Hematopoietic multipotent progenitor cell treated with erythropoietin and hydrocortisone succinate and interleukin-3 and kit ligand, for 4 days (in vitro differentiated cells): ENCODE data around the gene KCNMA1.

Experiments used
- DNase-seq: peaks from one replicate; pipeline ENCODE4 v3.0.0-alpha.2; 2015

The KCNMA1 gene

DNA sequence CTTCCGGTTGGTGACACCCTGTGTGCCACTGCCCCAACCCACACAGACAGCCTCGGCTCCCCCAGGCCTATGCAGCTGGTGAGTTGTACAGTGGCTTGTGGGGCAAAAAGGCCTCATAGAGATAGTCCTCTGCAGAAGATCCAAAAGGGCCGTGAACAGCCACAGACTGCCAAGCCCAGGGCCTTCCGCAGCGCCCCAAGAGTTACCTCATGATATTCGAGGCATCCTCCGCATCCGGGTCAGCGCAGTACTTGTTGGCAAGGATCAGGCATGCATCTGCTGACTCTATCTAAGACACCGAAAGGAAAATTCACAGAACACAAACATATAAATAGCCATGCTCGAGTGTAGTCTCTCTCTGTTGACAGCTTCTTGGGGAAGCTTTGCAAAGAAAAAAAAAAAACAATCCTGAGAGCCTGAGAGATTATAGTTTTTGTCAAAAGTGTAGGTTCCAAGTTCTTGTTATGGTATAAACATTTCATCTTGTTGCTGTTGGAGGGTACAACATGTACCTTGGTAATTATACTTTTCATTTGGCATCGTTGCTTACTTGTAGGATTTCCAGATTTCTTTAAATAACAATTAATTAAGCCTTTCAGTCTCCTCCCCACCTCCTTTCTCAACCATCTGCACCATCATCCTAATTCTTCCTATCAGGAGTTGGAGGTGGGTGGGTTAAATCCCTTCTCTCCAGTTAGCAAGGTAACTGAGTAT lies 553.0 kb downstream of the KCNMA1 start:
- DNase-seq = no peak

DNA sequence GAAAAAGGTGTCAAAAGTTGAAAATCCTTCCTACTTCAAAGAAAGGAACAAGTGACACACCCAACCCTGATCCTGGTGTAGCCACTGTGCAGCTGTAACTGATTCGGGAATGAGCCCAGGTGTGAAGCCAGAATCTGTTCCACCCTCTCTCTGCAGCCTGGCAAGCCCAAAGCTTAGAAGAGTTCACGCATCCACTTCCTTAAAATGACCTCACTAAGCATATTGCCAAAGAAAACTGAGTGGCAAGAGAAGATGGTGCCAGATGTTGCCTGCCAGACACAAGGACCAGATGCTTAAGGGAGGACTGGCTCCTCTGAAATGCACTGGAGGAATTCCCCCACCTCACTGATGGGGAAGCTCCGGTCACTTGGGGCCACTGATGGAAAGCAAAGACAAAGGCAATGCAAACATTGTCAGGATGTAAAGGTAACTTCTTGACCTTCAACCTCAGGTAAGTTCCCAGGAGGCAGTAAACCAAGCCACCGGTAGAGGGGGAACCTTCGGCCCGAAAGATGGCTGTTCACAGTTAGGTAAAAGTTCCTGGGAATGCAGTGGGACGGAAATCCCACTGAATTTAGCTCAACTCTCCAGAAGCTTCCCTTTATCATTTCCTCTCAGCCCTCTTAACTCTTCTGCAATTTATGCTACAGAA lies 554.9 kb downstream of the KCNMA1 start:
- DNase-seq = peak; percentile 24

DNA sequence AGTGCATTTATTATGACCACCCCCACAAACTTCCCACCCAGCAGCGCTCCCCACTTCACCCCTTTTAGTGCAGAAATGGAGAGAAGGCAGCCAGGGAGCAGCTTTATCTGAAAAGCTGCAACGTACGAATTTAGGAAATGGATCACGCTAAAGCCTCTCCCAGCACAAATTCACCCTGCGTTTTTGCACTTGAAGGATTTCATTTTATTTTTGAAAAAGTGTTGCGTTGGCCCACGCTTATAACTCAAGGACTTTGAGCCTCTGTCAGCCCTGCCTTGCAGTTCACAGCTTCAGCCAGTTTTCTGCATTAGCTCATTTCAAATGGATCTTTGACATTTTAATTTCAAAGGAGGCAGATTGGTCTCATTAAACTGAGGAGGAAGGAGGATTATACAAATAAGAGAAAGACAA lies 556.1 kb downstream of the KCNMA1 start:
- DNase-seq = no peak

DNA sequence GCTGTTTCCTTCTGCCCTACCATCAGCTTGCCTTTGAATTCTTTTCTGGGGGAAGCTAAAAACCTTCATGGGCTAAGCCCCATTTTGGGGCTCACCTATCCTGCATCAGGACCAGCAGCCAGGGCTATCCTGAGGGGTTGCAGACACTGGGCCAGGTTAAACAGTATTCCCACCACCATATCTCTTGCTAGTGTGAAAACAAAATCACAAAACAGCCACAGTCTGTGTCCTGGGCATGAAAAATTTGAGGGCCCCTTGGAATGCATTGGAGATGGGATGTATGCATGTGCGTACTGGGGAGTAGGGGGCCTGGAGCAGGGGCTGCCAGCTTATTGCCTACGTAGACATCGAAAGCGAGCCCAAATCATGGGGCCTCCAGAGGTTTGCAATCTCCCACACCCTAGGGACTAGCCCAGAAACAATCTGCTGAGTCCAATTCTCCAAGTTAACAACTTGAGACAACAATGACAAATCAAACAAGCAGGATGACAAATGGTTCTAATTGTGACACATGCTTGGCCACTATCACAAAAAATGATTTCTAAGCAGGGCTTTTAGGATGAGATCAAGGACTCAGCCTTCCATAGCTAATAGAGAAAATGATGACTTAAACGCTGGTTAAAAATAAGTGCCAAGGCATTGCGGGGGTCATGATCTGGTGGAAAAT lies 557.1 kb downstream of the KCNMA1 start:
- no peak for DNase-seq

DNA sequence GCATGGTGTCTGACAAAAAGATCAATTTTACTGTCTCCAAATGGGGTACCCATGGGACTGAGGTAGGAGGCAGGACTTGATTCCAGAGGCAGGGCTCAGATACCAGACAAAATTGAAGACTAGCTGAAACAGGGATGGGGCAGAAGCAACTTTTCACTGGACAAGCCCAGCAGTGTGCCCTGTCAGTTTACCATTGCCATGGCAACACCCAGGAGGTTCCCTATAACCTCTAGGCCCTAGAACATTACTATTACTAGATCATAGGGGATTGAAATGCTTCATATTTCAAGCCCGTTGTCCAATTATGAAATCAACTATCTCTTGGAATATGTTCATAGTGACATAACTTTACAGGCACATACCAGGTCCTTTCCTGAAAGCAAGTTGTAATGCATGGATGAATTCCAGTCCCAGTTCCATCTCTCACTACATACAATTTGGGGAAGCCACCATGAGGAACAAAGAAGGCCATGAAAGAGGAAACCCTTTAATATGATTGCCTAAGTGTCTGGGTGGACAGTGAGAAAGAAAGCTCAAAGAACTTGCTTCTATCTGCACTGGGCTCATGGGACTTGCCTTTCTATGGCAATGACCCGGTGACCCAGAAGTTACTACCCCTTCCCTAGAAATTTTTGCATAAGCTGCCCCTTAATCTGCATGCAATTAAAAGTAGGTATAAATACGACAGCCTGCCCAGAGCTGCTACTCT lies 557.9 kb downstream of the KCNMA1 start:
- DNase-seq = no peak

DNA sequence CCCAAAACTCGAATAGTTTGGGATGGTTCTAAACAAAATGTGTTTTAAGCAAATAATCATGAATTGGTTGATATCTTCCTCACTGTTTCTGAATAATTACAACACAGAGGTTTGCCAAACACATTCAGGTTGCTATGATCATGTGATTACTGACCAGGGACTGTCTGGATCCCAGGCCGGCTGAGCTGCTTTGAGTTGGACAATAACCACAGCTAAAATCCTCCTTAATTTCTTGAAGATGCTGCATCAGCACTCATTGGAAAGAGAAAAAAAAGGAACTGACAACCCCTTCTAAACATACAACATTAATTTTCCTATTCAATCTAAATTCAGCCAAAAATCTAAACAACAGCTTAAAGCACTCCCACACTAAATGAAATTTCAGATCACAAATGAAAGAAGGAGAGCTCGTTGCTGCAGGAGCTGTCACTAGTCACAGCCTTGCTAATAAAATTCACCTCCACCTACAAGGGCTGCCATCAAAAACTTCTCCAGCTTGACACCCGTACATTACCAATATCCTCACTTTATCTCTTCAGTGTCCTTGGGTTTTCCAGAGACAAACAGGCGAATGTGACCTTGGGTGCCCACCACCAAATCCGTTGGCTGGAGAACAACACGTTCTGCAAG lies 560.2 kb downstream of the KCNMA1 start:
- DNase-seq = no peak

DNA sequence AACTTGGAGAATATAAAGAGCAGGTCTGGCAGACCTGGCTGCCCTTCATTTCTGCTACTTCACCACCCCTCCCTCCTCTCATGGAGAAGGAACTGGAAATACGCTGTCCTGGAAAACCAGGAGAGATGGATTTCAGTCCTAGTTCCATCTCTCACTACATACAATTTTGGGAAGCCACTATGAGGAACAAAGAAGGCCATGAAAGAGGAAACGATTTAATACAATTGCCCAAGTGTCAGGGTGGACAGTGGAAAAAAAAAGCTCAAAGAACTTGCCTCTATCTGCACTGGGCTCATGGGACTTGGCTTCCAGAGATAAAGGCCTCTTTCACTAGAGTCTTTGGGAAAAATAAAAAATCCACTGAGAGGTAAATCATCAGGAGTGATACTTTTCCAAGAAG lies 561.7 kb downstream of the KCNMA1 start:
- DNase-seq = no peak

DNA sequence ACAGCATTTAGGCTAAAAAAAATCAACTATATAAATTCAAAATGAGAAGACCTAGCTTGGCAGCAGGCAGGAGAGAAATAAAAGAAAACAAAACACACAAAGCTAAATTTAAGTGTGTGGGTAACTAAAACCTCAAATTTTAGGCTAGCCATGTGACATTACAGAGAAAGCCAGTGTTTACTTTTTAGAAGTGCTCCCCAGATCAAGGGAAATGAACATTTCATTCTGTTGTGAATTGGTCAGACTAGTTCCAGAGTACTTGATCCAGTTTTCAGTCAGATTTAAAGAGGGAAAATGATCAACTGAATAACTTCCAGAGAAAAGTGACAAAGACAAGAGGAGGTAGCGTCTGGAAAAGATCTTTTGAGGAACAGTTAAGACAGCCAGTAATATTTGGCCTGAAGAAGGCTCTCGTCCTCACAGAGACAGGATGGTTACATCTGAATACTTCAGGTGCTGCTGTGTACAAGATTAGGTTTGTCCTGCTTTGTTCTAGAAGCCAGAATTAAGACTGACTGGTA lies 563.4 kb downstream of the KCNMA1 start:
- no peak for DNase-seq

DNA sequence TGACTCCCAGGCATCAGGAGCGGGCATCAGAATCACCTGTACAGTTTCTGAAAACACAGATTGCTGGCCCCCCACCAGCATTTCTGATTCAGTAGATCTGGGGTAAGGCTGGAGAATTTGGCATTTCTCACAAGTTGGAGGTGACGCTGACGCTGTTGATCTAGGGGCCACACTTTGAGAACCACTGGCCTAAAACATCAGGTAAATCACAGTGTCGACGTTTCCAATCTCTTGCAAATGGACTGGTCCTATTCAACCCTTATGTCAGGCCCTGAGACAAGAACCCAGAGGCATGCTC lies 564.0 kb downstream of the KCNMA1 start:
- DNase-seq = no peak

DNA sequence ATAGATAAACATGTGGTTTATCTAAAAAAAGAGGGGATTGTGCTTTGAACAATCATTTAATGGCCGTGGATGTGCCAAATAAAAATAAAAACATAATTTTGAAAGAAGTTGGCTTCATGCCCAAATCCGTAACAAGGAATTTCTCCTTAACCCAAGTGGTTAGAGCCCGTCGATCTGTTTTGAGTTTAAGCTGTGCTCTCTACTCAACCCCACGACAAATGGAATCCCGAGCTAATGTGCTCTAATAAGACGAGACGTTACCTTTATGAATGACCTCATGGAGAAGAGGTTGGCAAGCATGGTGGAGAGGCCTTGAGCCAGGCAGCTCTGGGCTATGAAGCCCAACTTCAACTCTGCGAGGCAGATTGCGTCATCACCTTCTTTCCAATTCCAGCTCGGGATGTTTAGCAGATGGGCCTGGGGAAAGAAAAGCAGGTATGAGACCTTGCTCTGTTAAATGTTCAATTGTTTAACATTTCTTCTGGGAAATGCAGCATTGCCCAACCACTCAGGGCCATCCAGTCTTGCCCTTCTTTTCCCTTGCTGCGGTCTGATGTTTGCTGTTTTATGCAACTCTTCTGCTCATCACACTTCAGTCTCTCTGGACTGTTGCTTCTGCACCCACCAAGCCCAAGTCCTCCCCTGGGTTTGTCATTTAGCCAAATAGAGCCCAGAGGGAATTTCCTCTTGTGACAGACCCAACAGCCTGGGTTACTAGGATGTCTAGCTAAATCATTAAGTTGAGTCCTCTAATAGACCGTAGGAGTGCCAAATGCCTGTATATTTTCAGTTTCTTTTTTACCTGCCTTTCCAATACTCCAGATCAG lies 564.6 kb downstream of the KCNMA1 start:
- no peak for DNase-seq

DNA sequence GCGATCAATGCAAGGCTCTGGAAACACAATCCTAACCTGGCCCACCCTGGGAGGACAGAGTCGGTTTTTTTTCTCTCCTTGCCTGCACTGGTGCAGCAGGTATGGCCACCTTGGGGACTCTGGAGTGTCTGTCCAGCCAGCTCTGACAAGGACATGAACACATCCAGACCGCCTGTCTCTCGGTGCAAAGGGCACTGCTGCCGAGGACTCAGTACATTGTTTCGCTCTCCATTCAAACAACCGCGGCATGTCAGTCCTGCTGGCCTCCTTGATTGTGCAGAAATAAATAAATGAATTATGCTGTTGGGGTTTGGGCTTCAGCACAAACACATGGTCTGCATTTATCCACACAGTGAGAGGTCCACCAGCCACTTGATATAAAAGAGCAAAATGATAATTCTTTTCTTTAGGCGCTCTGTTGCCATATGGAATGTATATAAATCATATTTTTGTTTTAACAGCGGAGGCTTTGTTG lies 565.2 kb downstream of the KCNMA1 start:
- no peak for DNase-seq

DNA sequence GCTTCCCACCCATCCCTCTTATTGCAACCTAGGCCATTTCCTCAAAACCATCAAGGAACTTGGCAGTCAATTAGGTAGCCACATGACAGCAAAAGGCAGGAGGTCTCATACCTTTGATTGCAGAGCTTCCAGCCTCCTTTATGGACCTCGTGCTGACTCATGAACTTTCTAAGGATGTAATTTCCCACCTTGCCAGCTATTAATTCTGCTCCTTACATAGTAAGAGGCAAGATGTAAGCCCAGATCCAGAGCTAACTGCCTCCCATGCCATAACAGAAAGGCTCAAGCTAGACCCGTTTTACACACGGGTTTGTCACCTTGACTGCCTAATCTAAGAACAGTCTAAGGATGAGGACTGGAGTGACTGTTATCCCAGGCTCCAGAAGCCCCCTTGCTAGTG lies 565.7 kb downstream of the KCNMA1 start:
- no peak for DNase-seq

DNA sequence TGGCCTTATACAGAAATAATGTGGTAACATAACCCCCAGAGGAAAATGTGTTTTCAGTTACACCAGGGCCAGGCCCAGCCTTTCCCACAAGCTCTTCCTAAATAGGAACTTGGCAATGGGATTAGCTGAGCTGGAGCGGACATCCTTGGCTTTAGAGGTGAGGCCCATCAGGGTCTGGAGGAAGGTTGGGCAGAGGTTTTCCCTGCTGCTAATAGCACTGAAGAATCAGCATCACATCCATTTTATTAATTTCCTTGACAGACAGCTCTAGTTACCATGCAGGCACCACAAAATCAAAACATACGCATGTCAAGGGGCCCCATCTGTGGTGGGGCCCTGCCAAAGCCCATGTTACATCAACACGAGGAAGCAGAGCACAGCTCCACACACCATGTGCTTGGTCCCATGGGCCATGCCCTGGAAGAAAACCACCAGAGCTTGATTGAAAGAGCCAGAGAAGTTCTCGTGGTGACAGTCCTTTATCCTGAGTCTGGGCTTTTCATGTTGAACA lies 566.6 kb downstream of the KCNMA1 start:
- DNase-seq = no peak

DNA sequence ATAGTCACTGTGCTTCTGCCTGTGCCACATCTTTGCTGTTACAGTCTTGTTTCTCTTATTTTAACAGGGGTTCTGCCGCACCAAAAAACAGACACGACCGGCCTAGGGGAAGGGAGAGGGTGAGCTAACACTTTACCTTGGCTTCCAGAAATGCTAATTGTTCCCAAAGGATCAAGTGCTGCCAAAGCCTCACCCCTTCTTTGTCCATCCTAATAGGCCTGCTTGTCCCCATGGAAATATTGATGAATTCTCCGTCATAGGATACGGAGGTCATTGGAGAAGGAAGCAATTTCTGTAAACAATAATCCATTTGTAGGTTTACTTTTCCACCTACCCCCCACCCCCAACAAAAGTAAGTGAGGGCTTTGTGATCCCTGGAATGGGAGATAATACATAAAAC lies 567.3 kb downstream of the KCNMA1 start:
- no peak for DNase-seq

DNA sequence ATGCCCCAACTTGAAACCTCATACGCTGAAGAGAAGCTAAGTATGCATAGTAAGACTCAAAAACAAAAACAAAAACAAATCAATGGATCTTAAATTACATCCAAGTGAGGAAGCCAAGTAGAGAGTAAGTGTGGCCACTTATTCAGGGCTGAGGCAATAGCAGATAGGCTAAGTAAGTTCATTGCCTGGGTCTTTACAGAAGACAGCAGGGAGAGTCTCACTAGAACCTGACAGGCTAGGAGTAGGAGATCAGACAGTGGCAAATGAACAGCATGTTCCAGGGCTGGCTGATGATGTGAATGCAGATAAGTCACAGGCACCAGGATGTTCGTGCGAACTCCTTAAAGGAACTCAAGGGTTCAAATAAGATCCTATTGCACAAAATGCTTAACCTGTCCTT lies 568.6 kb downstream of the KCNMA1 start:
- DNase-seq = no peak

DNA sequence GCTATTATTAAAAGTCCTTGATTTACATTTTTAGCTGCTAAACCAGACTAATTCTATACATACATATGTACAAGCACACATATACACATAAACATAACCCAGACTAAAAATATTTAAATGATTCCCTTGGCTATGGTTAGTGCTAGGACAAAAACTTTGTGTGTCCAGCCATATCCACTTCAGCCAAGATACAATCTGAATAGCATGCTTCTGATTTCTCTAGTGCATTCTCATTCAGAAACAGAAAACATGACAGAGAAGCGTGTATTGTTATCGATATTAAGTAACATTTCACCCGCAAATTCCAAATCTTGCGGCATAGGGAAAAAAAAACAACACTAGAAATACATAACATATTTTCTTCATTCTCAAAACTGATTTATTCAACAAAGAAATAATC lies 569.3 kb downstream of the KCNMA1 start:
- DNase-seq = no peak

DNA sequence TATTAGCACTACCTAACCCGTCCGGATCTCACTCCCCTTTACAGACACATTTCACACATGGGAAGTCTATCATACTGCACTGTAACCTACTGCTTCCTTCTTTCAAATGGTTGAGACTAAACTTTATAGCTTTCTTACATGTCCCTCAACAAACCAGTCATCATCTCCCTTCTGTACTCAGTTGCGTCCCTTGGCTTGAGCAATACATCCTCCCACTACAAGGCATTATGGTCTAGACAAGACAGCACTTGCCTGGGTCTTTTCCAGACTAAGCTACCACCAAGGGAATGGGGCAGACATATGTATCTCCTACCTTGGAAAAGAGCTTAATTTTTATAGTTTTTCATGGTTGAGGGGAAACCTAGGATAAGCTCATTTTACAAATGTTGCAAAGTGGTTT lies 575.2 kb downstream of the KCNMA1 start:
- DNase-seq = no peak

DNA sequence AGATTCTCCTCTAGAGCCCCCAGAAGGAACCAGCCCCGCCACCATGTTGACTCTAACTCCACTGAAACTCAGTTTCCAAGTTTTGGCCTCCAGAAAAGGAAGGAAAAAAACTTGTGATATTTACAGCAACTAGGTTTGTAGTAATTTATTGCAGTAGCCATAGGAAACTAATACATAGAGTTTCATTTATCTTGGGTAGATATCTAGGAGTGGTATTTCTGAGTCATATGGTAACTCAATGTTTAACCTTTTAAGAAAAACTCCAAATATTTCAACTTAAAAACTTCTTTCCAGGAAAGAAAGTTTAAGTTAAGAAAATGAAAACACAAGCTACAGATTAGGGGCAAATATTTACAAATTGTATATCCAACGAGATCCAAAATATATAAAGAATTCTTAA lies 576.7 kb downstream of the KCNMA1 start:
- DNase-seq = no peak

DNA sequence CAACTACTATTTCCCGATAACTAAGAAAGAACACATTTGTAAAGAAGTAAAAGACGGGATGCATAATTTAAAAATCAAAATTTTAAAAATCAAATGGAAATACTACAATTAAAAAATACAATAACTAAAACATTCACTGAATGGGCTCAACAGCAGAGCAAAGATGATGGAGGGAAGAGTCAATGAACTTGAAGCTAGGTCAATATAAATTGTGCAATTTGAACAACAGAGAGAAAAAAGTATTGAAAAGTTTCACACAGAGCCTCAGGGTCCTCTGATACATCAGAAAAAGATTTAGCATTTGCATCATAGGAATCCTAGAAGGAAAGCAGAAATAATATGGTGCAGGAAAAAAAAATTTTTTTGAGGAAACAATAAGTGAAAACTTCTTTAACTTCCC lies 581.0 kb downstream of the KCNMA1 start:
- no peak for DNase-seq

DNA sequence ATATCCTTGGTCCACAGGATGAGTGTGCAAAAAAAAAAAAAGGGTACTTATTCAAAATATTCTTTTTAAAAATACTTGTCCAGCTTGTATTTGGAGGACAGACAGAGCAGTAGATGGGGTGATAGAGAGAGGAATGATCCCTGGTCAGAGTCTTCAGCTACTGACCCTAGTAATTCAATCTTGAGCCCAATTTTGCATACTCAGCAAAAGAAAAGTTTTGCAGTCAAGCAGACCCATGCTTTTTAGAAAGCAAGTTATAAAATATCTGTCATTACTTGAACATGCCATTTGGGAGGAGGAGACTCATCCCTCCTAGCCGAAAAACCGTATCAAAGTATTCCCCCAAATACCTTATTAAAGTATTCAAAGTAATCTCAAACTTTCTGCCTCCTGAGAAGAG lies 585.0 kb downstream of the KCNMA1 start:
- DNase-seq = no peak

DNA sequence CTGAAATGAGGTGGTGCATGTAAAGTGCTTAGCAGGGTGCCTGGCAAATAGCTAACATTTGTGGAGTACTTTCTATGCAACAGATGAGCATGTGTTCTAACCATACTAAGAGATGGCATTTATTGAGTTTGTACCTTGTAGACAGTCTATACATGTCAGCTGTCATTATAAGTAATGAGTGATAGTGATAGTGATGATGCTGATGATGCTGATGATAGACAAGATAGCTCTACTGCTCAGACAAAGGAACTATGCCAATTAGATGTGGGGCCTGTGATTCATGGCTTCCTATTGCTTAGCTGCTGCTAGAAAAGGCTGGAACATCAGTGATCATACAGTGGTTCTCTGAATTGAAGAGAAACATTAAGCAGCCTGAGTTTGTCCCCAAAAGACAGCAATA lies 585.8 kb downstream of the KCNMA1 start:
- DNase-seq = no peak

DNA sequence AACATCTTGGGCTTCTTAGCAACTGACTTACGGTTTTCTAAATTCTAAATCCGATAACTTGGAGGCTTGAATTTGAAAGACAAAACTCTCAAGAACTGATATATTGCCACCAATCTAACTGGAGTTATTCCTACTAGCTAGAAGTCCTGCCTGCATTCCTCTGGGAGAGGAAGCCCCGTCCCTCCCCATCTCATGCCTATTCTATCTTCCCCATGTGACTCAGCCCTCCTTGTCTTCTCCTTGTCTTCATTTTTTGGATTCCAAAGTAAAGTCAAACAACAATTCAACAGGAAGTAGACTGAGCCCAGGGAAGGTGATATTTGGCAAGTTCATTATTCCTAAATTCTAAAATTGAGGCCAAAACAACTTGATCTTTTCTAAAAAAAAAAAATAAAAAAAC lies 587.7 kb downstream of the KCNMA1 start:
- no peak for DNase-seq
